Nucleus accumbens (tissue), 56 donors: ENCODE results near the gene CYYR1.

Source experiments
- DNase-seq, 56 donors: peaks; one replicate each; lab custom pipeline; 2025; lab: John Stamatoyannopoulos, UW

The CYYR1 gene

DNA sequence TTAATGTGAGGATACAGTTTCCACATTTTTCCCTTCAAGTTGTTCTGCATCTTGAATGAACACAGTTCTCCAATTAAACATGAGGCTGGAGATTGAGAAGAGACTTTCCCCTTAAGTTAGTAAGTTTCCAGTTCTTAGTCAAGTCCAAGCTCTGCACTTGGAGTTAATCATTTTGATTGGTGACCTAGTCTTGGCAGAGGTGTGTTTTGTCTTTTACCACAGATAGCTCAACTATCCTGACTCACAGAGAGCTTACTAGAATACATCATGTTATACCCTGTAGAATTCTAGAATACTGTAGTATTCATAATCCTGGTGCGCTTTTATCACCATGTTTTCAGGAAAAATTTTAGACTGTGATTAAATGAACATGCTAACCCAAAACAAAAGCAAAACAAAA, 129.2 kb downstream of the CYYR1 start:
- no peak for DNase-seq

DNA sequence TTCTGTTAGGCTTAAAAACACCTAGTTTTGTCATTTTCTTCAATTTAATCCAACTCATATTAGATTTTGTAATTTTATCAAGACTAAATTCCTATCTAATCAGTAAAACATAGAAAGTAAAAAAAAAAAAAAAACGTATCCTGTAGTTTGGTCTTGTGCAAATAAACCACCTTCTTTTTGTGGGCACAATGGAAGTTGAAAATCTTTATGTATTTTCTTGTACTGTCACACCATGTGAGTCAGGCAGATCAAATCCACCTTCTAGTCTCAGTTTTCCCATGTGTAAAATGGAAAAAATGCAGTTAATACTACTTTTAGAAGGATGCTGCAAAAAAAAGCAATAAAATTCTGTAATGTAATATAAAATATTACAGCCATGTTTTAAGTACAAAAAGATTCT, 129.8 kb downstream of the CYYR1 start:
- DNase-seq, result no peak

GRCh38 chr21:26441149-26441548, 131.9 kb downstream of the CYYR1 start:
- DNase-seq, result no peak

DNA sequence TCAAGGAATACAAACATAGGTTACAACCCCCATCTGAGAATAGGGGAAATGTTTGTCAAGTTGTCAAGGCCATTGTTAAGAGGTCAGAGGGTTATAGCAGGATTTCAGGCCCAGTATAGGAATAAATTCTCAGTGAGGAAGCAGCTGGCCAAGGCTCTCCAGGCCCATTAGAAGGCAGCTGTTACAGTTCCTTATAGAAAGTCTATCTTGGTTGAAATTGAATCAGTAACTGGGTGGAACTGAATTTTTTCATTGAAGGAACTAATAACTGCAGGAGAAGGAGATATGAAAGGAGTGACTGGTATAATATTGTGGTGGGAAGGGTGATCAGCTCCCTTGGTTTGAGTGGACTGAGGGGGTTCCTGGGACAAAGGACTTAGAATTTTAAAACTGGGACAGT, 134.1 kb downstream of the CYYR1 start:
- DNase-seq, result no peak

GRCh38 chr21:26437326-26438009, 135.6 kb downstream of the CYYR1 start:
- DNase-seq, result no peak

DNA sequence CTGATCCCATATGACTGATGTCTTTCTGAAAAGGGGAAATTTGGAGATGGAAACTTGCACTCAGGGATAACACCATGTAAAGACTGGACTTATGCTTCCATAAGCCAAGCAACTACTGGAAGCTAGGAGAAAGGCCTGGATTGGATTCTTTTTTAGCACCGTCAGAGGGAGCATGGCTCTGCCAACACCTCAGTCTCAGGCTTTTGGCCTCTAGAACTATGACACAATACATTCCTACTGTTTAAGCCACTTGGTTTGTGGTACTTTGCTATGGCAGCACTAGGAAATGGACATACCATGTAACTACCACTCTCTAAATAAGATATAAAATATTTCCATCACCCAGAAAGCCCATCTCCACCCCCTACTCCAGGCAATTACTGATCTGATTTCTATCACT, 139.7 kb downstream of the CYYR1 start:
- DNase-seq, result no peak

- no peak for DNase-seq
Measured at GRCh38 chr21:26432410-26432809, 140.7 kb downstream of the CYYR1 start.

DNA sequence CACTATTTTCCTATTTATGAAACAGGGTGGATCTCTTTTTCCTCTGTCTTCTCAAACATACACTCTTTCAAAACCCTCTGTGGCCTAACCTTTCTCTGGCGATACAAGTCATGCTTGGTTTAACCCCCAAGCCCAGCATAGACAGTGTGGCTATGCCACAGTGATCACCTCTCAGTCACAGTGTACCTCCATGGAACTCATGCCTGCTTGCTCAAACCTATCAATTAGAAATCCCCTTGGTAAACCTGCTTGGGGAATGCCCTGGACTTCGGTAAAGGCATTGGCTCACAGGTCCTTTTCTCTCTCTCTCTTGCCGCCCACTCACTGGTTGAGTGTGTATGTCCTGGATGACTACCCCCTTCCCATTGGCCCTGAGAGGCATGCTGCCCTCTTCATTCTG, 147.5 kb downstream of the CYYR1 start:
- DNase-seq, result no peak

DNA sequence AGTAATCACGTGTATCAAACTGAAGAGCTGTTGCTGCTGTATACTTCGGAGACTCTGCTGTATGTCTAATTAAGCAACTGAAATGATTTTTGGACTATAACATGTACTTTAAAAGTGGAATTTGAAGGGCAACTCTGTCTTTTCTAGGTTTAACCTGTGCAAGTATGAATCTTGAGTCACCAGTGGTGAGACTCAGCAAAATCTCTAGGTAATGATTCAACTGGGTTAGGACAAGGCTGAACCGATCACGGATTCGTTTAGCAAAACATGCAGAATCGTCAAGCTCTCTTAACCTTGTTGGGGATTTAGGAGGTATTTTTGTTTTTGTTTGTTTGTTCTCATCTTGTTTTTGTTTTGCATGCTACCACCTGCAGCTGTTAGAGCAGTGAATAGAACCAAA, 149.6 kb downstream of the CYYR1 start:
- DNase-seq, result no peak

DNA sequence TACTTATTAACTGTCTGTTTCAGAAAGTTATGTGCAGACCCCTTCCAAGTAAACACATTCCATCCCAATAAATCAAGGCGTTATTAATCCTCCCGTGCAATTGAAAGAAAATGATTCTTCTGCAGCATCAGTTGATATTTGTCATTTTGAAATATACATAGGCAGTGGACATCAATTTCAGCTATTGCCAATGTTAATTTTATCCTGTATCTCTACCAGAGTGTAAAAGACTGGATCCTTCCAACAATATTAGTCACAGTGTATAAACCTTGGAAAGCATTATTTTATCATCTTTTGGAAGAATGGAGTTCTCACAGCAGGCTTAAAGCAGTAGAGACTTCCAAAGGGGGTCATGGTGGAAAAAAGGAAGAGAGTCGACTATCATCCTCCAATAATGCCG, 150.4 kb downstream of the CYYR1 start:
- DNase-seq, result no peak

DNA sequence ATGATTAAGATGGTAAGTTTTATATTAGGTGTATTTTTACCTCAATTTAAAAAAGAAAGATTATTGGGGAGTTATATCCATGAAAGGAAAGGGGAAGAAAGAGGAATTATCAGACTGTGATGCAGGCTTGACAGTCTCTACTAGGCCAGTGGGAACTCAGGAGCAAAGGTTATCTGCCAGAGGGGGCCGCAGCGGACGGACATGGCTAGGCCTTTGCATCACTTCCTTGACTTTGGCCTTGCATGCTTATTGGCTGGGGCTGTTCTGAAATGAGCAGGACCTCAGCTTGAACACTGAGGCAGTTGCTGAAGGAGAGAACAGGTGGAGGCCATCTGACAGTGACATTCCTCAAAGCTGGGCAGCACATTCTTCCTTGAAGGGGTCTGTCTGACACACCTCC, 150.9 kb downstream of the CYYR1 start:
- no peak for DNase-seq

DNA sequence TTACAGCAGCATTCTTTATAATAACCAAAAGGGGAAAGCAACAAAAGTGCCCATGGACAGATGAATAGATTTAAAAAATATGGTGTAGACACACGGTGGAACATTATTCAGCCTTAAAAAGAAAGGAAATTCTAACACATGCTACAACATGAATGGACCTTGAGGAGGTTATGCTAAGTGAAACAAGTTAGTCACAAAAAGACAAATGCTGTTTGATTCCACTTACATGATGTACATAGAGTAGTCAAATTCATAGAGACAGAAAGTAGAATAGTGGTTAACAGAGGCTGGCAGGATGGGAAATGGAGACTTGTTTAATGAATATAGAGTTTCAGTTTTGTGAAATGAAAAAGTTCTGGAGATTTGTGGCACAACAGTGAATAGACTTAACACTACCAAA, 151.4 kb downstream of the CYYR1 start:
- no peak for DNase-seq
